H1 (cell line): ENCODE data around the gene MBP. TPM values are rescaled to one million over a fixed set of nuclear protein-coding genes. Genes with fewer than 3 reads are reported as not detected.
A peak's percentile ranks its signal among the peaks of the same experiment; 100 is the strongest.

Experiments used
- POLR2AphosphoS5 ChIP-seq: IDR thresholded peaks from 2 replicates; pipeline ENCODE4 v1.6.1; 2011; ENCODE audit warnings: low read depth, low read length
- polyA plus RNA-seq, 7 experiments: library from polyadenylated mRNA; depleted of rRNA in 3 of 7; stranded (reverse) in 5 of 7; unstranded in 2 of 7; fragments of >200 nt in 5 of 7; fragments of 200-250 nt in 2 of 7; gene quantifications; 1 replicate in 5 of 7; 2 replicates in 1 of 7; 4 replicates in 1 of 7; pipeline versions ENCODE4 v1.2.1 to v1.2.3, GENCODE V29; 2011 to 2013; ENCODE audit warnings: missing spikeins in 2 of 7, mixed read lengths in 2 of 7
- total RNA-seq: library from RNA; stranded (reverse); fragmentation: NEBNext Ultra II Directional; extraction: Animal tissue kit (Norgen Biotek cat#: 25700); gene quantifications from 2 replicates; pipeline ENCODE4 v1.2.1, GENCODE V29; 2021
- TF ChIP-seq, protein P1 (sequence below): fragments of 300-600 bp; sonication (generic); IDR thresholded peaks from 2 replicates; pipeline ENCODE4 v1.7.1; 2012; ENCODE audit warnings: low read length, moderate library complexity, mild to moderate bottlenecking, inconsistent platforms; ENCODE audit not compliant: insufficient replicate concordance

The MBP gene
- total and polyA plus RNA-seq, 2 of the 8 experiments (the other 6 are each of a cell fraction or from before 2014, with no cell fraction given) = 7.7 to 19.2 TPM

DNA sequence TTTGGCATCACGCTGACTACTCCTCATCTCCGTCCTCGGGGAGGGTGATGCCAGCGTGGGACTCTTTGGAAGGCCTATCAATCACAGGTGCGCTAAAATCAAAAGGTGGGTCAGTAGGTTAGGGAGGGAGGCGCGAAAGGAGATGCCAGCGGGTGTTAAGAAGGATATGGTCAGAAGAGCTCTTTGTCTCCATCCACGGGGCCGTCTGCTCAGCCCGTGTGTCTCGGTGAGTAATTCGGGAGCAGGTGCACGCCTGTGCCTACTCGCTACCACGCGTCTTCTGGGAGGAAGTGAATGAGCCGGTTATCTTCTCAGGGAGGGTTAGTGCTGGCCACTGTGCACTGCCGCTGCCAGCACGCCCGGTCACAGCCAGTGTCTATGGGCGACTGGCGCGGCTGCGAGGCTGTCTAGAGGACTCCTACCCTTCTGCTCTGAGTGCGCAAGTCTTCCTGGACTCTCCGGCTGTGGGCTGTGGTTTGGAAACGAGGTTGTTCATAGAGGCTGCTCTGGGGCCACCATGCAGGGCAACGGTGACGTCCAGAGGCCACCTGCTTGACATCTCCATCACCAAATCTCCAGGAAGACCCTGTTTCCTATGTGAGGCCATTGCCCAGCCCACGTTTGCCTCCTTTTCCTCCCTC, 153.4 kb downstream of the MBP start (continued):
- TF ChIP-seq, protein P1, sequence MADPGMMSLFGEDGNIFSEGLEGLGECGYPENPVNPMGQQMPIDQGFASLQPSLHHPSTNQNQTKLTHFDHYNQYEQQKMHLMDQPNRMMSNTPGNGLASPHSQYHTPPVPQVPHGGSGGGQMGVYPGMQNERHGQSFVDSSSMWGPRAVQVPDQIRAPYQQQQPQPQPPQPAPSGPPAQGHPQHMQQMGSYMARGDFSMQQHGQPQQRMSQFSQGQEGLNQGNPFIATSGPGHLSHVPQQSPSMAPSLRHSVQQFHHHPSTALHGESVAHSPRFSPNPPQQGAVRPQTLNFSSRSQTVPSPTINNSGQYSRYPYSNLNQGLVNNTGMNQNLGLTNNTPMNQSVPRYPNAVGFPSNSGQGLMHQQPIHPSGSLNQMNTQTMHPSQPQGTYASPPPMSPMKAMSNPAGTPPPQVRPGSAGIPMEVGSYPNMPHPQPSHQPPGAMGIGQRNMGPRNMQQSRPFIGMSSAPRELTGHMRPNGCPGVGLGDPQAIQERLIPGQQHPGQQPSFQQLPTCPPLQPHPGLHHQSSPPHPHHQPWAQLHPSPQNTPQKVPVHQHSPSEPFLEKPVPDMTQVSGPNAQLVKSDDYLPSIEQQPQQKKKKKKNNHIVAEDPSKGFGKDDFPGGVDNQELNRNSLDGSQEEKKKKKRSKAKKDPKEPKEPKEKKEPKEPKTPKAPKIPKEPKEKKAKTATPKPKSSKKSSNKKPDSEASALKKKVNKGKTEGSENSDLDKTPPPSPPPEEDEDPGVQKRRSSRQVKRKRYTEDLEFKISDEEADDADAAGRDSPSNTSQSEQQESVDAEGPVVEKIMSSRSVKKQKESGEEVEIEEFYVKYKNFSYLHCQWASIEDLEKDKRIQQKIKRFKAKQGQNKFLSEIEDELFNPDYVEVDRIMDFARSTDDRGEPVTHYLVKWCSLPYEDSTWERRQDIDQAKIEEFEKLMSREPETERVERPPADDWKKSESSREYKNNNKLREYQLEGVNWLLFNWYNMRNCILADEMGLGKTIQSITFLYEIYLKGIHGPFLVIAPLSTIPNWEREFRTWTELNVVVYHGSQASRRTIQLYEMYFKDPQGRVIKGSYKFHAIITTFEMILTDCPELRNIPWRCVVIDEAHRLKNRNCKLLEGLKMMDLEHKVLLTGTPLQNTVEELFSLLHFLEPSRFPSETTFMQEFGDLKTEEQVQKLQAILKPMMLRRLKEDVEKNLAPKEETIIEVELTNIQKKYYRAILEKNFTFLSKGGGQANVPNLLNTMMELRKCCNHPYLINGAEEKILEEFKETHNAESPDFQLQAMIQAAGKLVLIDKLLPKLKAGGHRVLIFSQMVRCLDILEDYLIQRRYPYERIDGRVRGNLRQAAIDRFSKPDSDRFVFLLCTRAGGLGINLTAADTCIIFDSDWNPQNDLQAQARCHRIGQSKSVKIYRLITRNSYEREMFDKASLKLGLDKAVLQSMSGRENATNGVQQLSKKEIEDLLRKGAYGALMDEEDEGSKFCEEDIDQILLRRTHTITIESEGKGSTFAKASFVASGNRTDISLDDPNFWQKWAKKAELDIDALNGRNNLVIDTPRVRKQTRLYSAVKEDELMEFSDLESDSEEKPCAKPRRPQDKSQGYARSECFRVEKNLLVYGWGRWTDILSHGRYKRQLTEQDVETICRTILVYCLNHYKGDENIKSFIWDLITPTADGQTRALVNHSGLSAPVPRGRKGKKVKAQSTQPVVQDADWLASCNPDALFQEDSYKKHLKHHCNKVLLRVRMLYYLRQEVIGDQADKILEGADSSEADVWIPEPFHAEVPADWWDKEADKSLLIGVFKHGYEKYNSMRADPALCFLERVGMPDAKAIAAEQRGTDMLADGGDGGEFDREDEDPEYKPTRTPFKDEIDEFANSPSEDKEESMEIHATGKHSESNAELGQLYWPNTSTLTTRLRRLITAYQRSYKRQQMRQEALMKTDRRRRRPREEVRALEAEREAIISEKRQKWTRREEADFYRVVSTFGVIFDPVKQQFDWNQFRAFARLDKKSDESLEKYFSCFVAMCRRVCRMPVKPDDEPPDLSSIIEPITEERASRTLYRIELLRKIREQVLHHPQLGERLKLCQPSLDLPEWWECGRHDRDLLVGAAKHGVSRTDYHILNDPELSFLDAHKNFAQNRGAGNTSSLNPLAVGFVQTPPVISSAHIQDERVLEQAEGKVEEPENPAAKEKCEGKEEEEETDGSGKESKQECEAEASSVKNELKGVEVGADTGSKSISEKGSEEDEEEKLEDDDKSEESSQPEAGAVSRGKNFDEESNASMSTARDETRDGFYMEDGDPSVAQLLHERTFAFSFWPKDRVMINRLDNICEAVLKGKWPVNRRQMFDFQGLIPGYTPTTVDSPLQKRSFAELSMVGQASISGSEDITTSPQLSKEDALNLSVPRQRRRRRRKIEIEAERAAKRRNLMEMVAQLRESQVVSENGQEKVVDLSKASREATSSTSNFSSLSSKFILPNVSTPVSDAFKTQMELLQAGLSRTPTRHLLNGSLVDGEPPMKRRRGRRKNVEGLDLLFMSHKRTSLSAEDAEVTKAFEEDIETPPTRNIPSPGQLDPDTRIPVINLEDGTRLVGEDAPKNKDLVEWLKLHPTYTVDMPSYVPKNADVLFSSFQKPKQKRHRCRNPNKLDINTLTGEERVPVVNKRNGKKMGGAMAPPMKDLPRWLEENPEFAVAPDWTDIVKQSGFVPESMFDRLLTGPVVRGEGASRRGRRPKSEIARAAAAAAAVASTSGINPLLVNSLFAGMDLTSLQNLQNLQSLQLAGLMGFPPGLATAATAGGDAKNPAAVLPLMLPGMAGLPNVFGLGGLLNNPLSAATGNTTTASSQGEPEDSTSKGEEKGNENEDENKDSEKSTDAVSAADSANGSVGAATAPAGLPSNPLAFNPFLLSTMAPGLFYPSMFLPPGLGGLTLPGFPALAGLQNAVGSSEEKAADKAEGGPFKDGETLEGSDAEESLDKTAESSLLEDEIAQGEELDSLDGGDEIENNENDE = no peak
- TF ChIP-seq POLR2AphosphoS5 = peak; percentile 23; the same call in 1 of the 2 replicates
- TF ChIP-seq, all 59 proteins: peak for 1
